T-cell (primary cell): ENCODE results near the gene WDR7. TPM values are rescaled to one million over a fixed set of nuclear protein-coding genes. Genes with fewer than 3 reads are reported as not detected.

Source experiments
- ATAC-seq, 4 experiments: fragments of 200-7000 bp in 3 of 4; fragments of 150-1000 bp in 1 of 4; cut with Tn5 transposase; replicated peaks in 1 of 4; 1 replicate in 3 of 4; 2 replicates in 1 of 4; pipeline ENCODE4 v1.10.0; 2021; ENCODE audit warnings: moderate library complexity in 3 of 4, mild to moderate bottlenecking in 2 of 4, moderate number of reproducible peaks in 1 of 4
- CTCF ChIA-PET, 2 donors: fragments of 300-600 bp; sonication (Branson Sonifier 250); formaldehyde crosslinking; loops; one replicate each; lab custom pipeline; 2022; ENCODE audit warnings: antibody characterized with exemption in 2 of 2; lab: Charles Lee
- POLR2A ChIA-PET, 2 donors: fragments of 300-600 bp; sonication (Branson Sonifier 250); formaldehyde crosslinking; loops; one replicate each; lab custom pipeline; 2022; ENCODE audit warnings: antibody characterized with exemption in 2 of 2; lab: Charles Lee
- DNase-seq, 35 experiments: peaks; one replicate each; pipeline versions ENCODE4 v3.0.0 to v3.0.0-alpha.2; 2013 to 2023
- H3K27ac ChIP-seq: one replicate; pipeline ENCODE4 v1.5.1; 2013; ENCODE audit warnings: low read length
- H3K27me3 ChIP-seq, 2 experiments: replicated peaks in 1 of 2; 1 replicate in 1 of 2; 2 replicates in 1 of 2; pipeline versions ENCODE4 v1.6.1 to v1.7.0; 2013; ENCODE audit warnings: low read length in 1 of 2, mixed read lengths in 1 of 2; ENCODE audit not compliant: control insufficient read depth in 2 of 2, insufficient read depth in 2 of 2; ENCODE audit errors: extremely low read depth in 1 of 2
- H3K36me3 ChIP-seq, 2 donors: 1 replicate in 1 of 2; 2 replicates in 1 of 2; pipeline versions ENCODE4 v1.6.1 to v1.7.0; 2013; ENCODE audit warnings: low read length in 1 of 2; ENCODE audit not compliant: control insufficient read depth in 2 of 2, insufficient read depth in 1 of 2; ENCODE audit errors: extremely low read depth in 1 of 2
- H3K4me1 ChIP-seq, 2 experiments: 1 replicate in 1 of 2; 2 replicates in 1 of 2; pipeline versions ENCODE4 v1.6.1 to v1.7.0; 2013; ENCODE audit warnings: low read length in 2 of 2, mixed read lengths in 1 of 2; ENCODE audit not compliant: insufficient read depth in 2 of 2, control insufficient read depth in 1 of 2; ENCODE audit errors: extremely low read depth in 1 of 2
- H3K4me3 ChIP-seq, 2 donors: 1 replicate in 1 of 2; 2 replicates in 1 of 2; pipeline versions ENCODE4 v1.5.1 to v1.7.0; 2013; ENCODE audit warnings: mild to moderate bottlenecking in 2 of 2, low read length in 1 of 2, moderate library complexity in 1 of 2; ENCODE audit not compliant: control insufficient read depth in 1 of 2; ENCODE audit errors: extremely low read depth in 1 of 2
- H3K9me3 ChIP-seq: 2 replicates; pipeline ENCODE4 v1.7.0; 2013
- H3K27ac Mint-ChIP-seq, 2 donors: one replicate each; pipeline ENCODE4 v1.8.0; 2020 to 2021; ENCODE audit warnings: mild to moderate bottlenecking in 2 of 2, mixed read lengths in 2 of 2
- H3K27me3 Mint-ChIP-seq, 2 donors: one replicate each; pipeline ENCODE4 v1.8.0; 2021 to 2022; ENCODE audit warnings: mixed read lengths in 2 of 2
- H3K36me3 Mint-ChIP-seq: one replicate; pipeline ENCODE4 v1.8.0; 2021; ENCODE audit warnings: mixed read lengths
- H3K4me1 Mint-ChIP-seq, 3 donors: one replicate each; pipeline ENCODE4 v1.8.0; 2020 to 2022; ENCODE audit warnings: mixed read lengths in 3 of 3, mild to moderate bottlenecking in 1 of 3
- H3K4me3 Mint-ChIP-seq, 3 donors: one replicate each; pipeline ENCODE4 v1.8.0; 2020 to 2022; ENCODE audit warnings: mild to moderate bottlenecking in 3 of 3, mixed read lengths in 3 of 3, moderate library complexity in 3 of 3
- H3K9me3 Mint-ChIP-seq, 3 donors: one replicate each; pipeline ENCODE4 v1.8.0; 2020 to 2022; ENCODE audit warnings: mixed read lengths in 3 of 3
- WGBS: methylation state at CpG from one replicate; pipeline ENCODE4 v1.1.5; 2013; ENCODE audit warnings: missing lambda C conversion rate; ENCODE audit not compliant: insufficient coverage; 5-methylcytosine and 5-hydroxymethylcytosine counted together
- total RNA-seq, 35 experiments: library from RNA in 6 of 35; stranded (reverse) in 6 of 35; fragments of 120-200 nt in 1 of 35; gene quantifications; one replicate each; pipeline versions ENCODE4 v1.2.1 to v1.2.4 and lab custom pipeline; 2013 to 2026

The WDR7 gene
- total RNA-seq, 5 donors from 2014 or later (not counting 1 experiment from before 2014, with no cell fraction given) = 35.9 to 65.6 (median 41.5) TPM

DNA sequence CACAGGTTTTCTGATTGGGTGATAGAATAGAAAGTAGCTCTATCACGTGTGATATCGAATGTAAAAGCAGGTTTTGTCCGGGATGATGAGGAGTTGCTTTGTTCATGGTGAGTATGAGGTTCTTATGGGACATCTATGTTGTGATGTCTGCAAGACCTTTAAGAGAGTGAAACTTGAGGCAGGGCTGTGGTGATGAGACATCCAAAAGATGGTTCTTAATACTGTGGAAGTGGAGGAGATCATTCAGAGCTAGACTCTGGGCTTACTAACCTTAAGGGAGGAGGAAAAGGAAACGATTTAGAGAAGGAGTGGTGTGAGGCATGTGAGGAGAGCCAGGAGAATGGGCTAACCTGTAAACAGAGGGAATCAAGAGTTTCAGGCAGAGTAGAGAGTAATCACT is 92.0 kb downstream of the WDR7 start:
- Histone ChIP-seq H3K4me3 (no peak overlapping the region), H3K27ac (no peak overlapping the region), H3K9me3 (no peaks in the 10 kb centered on the region), H3K4me1 (peaks cover 0 to 12% of the 10 kb centered on the region in 2 experiments), H3K36me3 (peaks cover 2 to 3% of the 10 kb centered on the region in 2 donors), H3K27me3 (no peaks in the 10 kb centered on the region)
- peaks cover 13 to 27% (median 24%) of the 10 kb centered on the region in 3 donors for H3K4me1 Mint-ChIP-seq
- no peaks in the 10 kb centered on the region for H3K9me3 Mint-ChIP-seq
- POLR2A ChIA-PET = no interaction called here
- peaks cover 9% of the 10 kb centered on the region for H3K36me3 Mint-ChIP-seq
- WGBS = 92% methylated on average over 4 of the region's 4 CpGs
- no peak overlapping the region for H3K4me3 Mint-ChIP-seq
- no peak for DNase-seq
- no peak for ATAC-seq
- CTCF ChIA-PET = no interaction called here
- H3K27ac Mint-ChIP-seq = no peak overlapping the region
- H3K27me3 Mint-ChIP-seq = no peaks in the 10 kb centered on the region

- Mint-ChIP-seq H3K27me3 (no peaks in the 10 kb centered on the region), H3K27ac (peak overlapping the region in 1 of 2 donors; percentile 56), H3K36me3 (peaks cover 4% of the 10 kb centered on the region), H3K9me3 (no peaks in the 10 kb centered on the region), H3K4me3 (no peak overlapping the region), H3K4me1 (peaks cover 13 to 24% (median 24%) of the 10 kb centered on the region in 3 donors)
- ChIA-PET POLR2A (no interaction called here), CTCF (interaction anchor here (0.6 to 0.9 kb wide), 2 partner anchors 360 to 815 kb away, joined by 3 to 5 read pairs; no protein-coding TSS in a partner anchor)
- Histone ChIP-seq H3K4me1 (peaks cover 0 to 12% of the 10 kb centered on the region in 2 experiments), H3K36me3 (peaks cover 2 to 8% of the 10 kb centered on the region in 2 donors), H3K27ac (no peak overlapping the region), H3K27me3 (no peaks in the 10 kb centered on the region), H3K4me3 (no peak overlapping the region), H3K9me3 (no peaks in the 10 kb centered on the region)
- DNase-seq (peak in 1 of 35 experiments; percentile 2), ATAC-seq (peak in 2 of 4 experiments; percentile 29 to 38)
- WGBS = no CpG with 5 or more reads among the region's 1 CpG
Observed at GRCh38 chr18:56747032-56747658, 96.0 kb downstream of the WDR7 start.

- Histone ChIP-seq H3K4me3 (no peak overlapping the region), H3K27me3 (no peaks in the 10 kb centered on the region), H3K27ac (no peak overlapping the region), H3K9me3 (no peaks in the 10 kb centered on the region), H3K36me3 (peaks cover 2 to 5% of the 10 kb centered on the region in 2 donors), H3K4me1 (peaks cover 0 to 12% of the 10 kb centered on the region in 2 experiments)
- Mint-ChIP-seq H3K4me1 (peaks cover 13 to 24% (median 24%) of the 10 kb centered on the region in 3 donors), H3K36me3 (peaks cover 4% of the 10 kb centered on the region), H3K4me3 (no peak overlapping the region), H3K9me3 (no peaks in the 10 kb centered on the region), H3K27ac (no peak overlapping the region), H3K27me3 (no peaks in the 10 kb centered on the region)
- ATAC-seq (no peak), DNase-seq (no peak)
- POLR2A ChIA-PET = no interaction called here
- CTCF ChIA-PET = interaction anchor here in 1 of 2 donors (0.9 kb wide), 1 partner anchor 814 kb away, joined by 3 read pairs; no protein-coding TSS in a partner anchor
Observed at GRCh38 chr18:56747857-56748256, 96.7 kb downstream of the WDR7 start.

DNA sequence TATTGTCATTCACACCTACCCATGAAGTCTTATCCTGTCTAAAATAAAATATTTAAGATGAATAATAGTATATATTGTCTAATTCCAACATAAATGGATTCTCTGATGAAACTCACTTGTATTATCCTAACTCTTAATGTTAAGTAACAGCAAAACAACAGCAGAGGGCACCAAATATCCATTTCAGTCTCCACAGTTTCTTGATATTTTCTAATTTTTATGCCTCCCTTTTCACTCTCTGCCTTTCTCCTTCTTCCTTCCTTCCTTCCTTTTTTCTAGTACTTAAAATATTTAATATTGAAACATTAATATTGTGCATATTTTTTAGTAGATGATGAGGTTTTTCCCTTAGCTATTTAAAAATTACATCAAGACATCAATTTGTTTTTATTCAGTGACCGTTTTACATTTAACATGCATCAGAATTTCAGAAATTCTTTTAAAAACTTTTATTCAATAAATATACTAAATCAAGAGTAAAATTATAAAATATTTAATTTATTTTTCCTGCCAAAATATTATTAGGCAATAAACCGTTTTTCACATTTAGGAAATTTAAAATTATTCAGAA is 97.6 kb downstream of the WDR7 start:
- H3K27me3 Mint-ChIP-seq = no peaks in the 10 kb centered on the region
- no peak overlapping the region for H3K27ac Mint-ChIP-seq
- Histone ChIP-seq H3K36me3 (peaks cover 2 to 5% of the 10 kb centered on the region in 2 donors), H3K9me3 (no peaks in the 10 kb centered on the region), H3K27ac (no peak overlapping the region), H3K4me1 (peaks cover 0 to 12% of the 10 kb centered on the region in 2 experiments), H3K27me3 (no peaks in the 10 kb centered on the region), H3K4me3 (no peak overlapping the region)
- no CpG with 5 or more reads among the region's 2 CpGs for WGBS
- POLR2A ChIA-PET = no interaction called here
- ATAC-seq (no peak), DNase-seq (peak in 1 of 35 experiments; percentile 51)
- no peaks in the 10 kb centered on the region for H3K9me3 Mint-ChIP-seq
- peaks cover 13 to 24% (median 24%) of the 10 kb centered on the region in 3 donors for H3K4me1 Mint-ChIP-seq
- H3K36me3 Mint-ChIP-seq = peaks cover 4% of the 10 kb centered on the region
- CTCF ChIA-PET = interaction anchor here (0.5 to 0.8 kb wide), 6 partner anchors 121 to 1443 kb away, joined by 3 to 8 read pairs (median 4); no protein-coding TSS in a partner anchor
- no peak overlapping the region for H3K4me3 Mint-ChIP-seq

DNA sequence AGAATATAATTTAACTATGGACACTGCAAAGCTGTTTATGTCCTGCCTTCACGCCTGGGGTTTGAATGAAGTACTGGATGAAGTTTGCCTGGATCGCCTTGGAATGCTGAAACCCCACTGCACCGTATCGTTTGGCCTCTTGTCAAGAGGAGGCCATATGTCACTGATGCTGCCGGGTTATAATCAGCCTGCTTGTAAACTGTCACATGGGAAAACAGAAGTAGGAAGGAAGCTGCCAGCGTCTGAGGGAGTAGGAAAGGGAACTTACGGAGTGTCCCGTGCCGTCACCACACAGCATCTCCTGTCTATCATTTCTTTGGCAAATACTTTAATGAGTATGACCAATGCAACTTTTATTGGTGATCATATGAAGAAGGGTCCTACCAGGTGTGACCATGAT is 105.8 kb downstream of the WDR7 start:
- Mint-ChIP-seq H3K4me1 (no peaks in the 10 kb centered on the region), H3K27ac (no peak overlapping the region), H3K4me3 (no peak overlapping the region), H3K36me3 (peaks cover 36% of the 10 kb centered on the region), H3K9me3 (no peaks in the 10 kb centered on the region), H3K27me3 (no peaks in the 10 kb centered on the region)
- DNase-seq (no peak), ATAC-seq (no peak)
- POLR2A ChIA-PET = interaction anchor here in 1 of 2 donors (0.6 kb wide), 1 partner anchor 1337 kb away, joined by 6 read pairs; no protein-coding TSS in a partner anchor
- Histone ChIP-seq H3K4me1 (no peaks in the 10 kb centered on the region), H3K4me3 (no peak overlapping the region), H3K9me3 (no peaks in the 10 kb centered on the region), H3K27ac (no peak overlapping the region), H3K36me3 (peaks cover 4 to 10% of the 10 kb centered on the region in 2 donors), H3K27me3 (no peaks in the 10 kb centered on the region)
- CTCF ChIA-PET = no interaction called here
- WGBS = 100% methylated on average over 3 of the region's 9 CpGs

- no peak overlapping the region for H3K4me3 Mint-ChIP-seq
- Histone ChIP-seq H3K9me3 (no peaks in the 10 kb centered on the region), H3K27me3 (no peaks in the 10 kb centered on the region), H3K4me1 (no peaks in the 10 kb centered on the region), H3K36me3 (peaks cover 0 to 9% of the 10 kb centered on the region in 2 donors), H3K4me3 (no peak overlapping the region), H3K27ac (no peak overlapping the region)
- no peak for ATAC-seq
- H3K27me3 Mint-ChIP-seq = no peaks in the 10 kb centered on the region
- WGBS = no CpG with 5 or more reads among the region's 3 CpGs
- ChIA-PET CTCF (interaction anchor here in 1 of 2 donors (0.6 kb wide), 1 partner anchor 78 kb away, joined by 4 read pairs; no protein-coding TSS in a partner anchor), POLR2A (no interaction called here)
- DNase-seq = no peak
- no peaks in the 10 kb centered on the region for H3K9me3 Mint-ChIP-seq
- peaks cover 0 to 7% (median 0%) of the 10 kb centered on the region in 3 donors for H3K4me1 Mint-ChIP-seq
- H3K27ac Mint-ChIP-seq = no peak overlapping the region
- peaks cover 52% of the 10 kb centered on the region for H3K36me3 Mint-ChIP-seq
Observed at GRCh38 chr18:56770097-56770496, 118.9 kb downstream of the WDR7 start.
